Activated CD4-positive, alpha-beta T cell treated with anti-CD3 and anti-CD28 coated beads for 24 hours (primary cell): ENCODE measurements around the gene ST14.
"Not testable (repeated sequence)": the region's sequence is repeated elsewhere in the genome, so short reads cannot be mapped to it uniquely, and the experiment has no call there.

Experiments
- DNase-seq, 2 donors: peaks; one replicate each; pipeline ENCODE4 v3.0.0-alpha.2; 2020; ENCODE audit warnings: low read depth in 2 of 2

ST14 gene

DNA sequence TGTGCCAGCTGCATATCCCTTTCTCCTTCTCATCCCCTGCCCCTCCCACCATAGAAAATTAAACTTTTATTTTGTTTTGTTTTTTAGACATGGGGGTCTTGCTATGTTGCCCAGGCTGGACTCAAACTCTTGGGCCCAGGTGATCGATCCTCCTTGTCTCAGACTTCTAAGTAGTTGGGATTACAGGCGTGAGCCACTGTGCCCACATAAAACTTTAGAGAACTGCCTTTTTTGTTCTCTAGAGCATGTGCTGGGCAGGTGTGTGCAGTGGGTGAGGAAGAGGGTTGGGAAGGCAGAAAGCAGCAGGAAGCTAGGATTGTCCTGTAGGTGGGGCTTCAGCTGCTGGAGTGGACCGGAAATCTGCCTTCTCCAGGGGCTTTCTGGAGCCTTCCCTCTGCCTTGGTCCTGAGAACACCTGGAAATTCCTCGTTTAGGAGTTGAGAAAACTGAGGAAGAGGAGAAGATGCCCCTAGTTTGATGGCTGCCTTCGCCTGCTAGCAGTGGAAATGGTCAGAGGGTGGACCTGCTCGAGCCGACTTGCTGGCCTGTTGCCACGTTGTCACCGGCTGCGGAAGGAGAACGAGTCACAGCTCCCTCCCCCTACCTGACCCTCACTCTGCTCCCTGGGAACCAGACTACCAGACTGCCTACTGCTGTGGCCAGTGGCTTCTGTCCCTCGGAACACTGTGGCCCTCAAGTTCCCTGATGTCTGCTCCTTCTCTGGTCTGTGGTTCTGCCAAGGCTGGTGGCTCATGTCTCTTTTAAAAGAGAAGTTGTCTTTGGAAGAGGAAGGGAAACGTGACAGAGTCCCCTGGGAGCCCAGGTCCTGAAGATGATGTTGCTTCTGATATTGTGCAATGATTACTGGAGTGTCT lies 4.0 kb downstream of the ST14 start:
- DNase-seq, result no peak

DNA sequence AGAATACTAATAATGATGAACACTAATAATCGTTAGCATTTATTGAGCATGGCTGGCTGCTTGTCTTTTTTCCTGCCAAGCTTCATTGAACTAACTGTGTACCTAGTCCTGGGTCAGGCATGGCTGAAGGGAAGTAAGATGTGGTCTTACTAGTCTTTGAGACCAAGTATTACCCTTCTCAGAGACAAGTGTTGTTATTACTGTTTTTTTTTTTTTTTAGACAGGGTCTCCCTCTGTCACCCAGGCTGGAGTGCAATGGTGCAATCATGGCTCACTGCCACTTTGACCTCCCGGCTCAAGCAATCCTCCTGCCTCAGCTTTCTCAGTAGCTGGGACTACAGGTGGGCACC lies 4.6 kb downstream of the ST14 start:
- DNase-seq, result no peak

DNA sequence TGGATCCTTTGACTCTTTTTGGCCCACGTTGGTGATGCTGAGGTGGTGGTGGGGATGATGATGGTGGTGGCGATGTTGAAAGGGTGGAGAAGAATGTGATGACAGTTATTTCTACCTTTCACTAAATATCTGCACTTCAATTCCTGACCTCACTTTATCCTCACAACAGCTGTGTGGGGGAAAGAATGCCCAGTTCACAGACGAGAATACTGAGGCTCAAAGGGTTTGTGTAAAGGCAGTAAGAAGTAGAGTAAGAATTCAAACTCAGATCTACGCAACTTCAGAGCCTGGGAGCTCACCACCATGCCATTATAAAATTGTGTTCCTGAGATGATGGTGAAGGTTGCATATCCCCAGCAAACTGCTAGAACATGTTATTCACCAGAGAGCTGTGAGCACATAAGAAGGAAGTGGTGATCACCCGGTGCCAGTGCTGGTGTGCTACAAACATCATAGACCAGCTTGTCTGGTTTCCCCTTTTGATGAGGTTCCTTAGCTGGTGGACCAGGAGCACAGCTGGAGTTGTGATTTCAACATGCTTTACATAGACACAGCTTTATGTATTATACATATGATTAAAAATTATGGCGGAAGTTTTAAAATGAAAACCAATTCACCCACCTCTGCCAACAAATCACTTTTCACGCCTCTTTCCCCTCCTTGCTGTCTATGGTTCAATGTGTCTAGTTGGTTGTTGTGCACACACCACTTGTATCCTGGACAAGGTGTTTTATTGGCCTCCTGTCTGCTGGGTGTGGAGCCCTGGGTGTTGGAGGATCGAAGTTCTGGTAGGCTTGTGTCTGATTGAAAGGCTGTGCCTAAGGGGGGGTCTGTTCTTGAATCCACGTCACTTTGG lies 6.2 kb downstream of the ST14 start:
- no peak for DNase-seq

DNA sequence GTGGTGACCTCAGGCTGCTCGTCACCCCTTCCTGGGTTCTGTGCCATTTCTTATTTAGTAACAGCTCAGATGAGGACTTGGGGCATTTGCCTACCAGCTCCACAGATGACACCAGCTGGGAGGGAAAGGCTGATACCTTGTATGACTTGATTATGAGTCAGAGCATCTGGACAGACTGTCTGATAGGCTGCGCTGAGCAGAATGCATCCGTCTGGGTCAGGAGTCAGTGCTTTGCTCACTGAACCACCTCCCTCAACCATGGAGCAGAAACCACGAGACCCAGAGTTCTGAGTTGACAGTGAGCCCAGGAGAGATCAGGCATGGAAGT lies 6.8 kb downstream of the ST14 start:
- no peak for DNase-seq

DNA sequence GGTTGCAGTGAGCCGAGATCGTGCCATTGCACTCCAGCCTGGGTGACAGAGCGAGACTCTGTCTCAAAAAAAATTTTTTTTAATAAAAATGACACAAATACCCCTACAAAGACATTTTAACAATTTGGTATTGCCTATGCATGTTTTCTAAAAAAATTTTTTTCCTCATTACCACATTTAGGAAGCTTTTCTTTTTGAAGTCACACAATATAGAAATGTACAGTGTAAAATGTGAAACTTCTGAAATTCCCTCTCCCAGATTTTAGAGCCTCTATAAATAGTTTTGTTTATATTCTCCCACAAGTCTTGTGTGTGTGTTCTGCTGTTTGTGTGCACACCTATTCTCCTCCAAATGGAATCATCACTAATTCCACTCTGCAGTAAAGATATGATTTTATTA lies 7.6 kb downstream of the ST14 start:
- DNase-seq, result no peak

DNA sequence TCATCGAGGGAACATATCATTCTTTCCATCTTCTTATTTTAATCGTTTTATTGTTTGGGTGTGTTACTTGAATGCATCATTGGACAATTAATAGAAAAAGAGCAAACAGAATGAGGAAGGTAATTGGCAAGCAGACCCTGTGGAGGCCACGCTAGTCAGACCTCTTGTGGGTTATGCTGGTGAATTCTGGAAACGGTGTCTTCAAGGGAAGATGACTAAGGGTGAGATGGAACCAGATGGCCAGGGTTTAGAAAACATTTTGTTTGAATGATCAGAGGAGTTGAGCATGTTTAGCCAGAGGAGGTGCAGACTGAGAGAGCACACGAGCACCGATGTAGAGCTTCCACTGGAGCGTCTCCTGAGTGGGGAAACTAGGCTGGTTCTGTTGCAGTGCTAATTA lies 8.5 kb downstream of the ST14 start:
- DNase-seq, result no peak

DNA sequence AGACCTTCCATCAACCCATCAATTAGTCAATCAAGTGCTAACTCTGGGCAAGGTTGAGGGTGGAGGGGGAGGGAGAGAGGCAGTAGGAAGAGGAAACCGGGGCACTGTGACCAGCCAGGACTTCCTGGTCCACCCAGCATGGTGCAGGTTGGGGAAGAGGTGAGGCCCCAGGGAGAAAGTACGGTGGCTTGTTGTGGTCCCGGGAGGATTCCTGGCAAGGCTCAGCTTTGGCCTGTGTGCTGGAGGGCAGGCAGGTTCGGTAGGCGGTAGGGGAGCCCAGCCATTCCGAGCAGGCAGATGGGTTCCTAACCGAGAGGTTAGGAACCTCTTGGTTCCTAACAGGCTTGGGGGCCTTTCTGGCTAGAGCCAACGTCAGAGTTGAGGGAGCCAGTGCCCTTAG lies 10.8 kb downstream of the ST14 start:
- DNase-seq, result no peak

DNA sequence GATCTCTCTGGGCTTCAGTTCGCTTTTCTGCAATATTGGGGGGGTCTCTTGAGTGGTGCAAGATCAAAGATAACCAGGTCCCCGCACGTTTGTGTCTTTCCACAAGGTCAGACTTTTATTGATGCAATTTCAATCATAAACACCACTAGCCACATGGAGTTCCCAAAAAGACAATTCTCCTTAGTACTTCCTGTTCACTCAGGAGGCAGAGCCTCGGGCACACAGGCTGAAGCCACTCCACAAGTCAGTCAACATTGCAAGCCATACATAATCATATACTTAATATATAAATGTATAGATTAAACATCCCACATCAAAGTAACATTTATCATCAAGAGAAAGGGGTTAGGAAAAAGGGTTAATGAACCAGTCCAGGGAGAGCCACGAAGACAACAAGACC lies 12.0 kb downstream of the ST14 start:
- no peak for DNase-seq

DNA sequence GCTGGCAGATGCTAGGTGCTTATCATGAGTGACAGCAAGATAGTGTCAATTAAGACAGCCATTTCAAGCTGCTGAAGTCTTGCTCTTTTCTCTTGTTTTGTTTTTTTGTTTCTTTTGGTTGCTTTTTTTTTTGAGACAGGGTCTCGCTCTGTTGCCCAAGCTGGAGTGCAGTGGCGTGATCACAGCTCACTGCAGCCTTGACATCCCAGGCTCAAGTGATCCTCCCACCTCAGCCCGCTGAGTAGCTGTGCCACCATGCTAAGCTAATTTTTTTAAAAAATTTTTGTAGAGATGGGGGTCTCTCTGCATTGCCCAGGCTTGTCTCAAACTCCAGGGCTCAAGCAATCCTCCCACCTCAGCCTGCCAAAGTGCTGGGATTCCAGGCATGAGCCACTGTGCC lies 12.4 kb downstream of the ST14 start:
- not testable (repeated sequence) for DNase-seq

DNA sequence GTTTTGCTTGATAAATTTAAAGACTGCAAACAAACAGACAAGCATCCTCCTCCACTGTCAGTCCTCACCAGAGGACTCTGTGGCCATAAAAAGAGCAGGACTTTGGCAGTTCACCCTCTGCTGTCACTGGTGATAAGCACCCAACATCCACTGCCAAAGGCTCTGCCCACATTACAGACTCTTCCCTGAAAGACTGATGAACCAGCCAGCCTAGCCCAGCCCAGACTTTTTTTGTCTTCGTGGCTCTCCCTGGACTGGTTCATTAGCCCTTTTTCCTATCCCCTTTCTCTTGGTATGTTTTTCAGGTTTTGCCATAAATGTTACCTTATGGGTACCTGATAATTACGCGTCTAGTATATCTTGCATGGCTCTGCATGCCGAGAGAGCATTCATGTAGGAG lies 15.1 kb downstream of the ST14 start:
- no peak for DNase-seq

DNA sequence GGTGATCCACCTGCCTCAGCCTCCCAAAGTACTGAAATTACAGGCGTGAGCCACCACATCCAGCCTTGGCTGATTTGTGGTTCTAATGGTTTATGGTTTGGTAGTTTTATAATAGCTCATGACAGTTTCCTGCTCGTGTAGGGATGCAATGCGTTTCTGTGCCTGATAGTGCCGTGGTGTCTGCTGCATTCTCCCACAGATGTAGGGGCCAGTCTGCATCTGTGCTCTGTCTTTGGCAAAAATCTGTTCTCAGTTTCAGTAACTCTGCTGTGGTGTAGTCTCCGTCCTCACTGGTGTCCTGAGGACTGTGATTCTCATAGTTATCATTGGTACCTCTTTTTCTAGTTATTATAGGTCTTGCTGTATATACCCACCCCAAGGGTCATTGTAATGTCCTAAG lies 16.3 kb downstream of the ST14 start:
- no peak for DNase-seq

DNA sequence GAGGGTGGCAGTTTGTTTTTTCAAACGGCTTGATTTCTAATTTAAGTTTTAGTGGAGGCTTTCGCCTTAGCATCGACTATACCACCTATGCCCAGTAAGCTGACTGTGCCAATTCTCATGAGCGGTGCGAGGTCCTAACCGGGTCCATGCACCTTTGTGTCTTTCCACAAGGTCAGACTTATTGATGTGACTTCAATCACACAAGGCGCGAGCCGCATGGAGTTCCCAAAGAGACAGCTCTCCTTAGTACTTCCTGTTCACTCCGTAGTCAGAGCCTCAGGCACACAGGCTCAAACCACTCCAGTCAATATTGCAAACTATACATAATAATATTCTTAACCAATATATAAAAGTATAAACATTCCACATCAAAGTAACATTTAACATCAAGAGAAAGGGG lies 18.2 kb downstream of the ST14 start:
- no peak for DNase-seq

DNA sequence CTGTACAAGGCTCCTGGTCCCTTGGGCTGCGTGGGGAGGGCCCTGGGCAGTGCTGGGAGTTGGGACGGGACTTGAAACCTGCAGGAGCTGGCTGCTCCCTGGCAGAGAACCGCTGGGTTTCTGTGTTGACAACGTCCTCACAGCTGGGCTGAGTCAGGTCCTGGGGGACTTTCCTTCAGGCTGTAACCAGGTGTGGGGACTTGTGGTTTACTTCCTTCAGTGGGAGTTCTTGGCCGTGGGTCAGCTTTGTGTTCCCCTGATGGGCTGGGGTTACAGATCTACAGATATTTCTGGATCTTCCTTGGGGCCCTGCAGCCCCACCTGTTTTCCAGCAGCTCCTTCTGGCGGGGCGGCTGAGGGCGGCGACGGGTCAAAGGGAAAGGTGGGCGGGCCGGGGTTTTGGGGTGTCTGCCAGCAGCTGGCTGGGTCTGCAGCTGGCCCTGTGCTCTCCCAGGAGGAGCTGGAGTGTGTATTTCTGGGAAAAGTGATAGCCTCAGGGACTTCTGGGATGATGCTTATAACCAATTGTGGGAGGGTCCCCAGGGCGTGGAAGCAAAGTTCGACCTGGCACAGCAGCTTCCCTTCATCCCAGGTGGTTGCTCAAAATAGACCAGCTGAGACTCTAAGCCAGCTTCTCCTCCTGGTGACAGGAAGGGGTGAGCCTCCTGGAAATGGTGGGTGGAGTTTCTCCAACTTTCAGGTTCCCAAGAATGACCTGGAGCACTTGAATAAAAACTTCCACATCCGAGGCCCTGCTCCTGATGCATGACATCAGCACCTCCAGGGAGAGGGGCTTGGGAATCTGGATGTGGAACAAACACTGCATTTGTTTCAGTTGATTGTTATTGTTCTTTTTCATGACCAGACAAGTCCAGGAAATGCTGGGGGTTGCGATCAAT lies 19.1 kb downstream of the ST14 start:
- no peak for DNase-seq

DNA sequence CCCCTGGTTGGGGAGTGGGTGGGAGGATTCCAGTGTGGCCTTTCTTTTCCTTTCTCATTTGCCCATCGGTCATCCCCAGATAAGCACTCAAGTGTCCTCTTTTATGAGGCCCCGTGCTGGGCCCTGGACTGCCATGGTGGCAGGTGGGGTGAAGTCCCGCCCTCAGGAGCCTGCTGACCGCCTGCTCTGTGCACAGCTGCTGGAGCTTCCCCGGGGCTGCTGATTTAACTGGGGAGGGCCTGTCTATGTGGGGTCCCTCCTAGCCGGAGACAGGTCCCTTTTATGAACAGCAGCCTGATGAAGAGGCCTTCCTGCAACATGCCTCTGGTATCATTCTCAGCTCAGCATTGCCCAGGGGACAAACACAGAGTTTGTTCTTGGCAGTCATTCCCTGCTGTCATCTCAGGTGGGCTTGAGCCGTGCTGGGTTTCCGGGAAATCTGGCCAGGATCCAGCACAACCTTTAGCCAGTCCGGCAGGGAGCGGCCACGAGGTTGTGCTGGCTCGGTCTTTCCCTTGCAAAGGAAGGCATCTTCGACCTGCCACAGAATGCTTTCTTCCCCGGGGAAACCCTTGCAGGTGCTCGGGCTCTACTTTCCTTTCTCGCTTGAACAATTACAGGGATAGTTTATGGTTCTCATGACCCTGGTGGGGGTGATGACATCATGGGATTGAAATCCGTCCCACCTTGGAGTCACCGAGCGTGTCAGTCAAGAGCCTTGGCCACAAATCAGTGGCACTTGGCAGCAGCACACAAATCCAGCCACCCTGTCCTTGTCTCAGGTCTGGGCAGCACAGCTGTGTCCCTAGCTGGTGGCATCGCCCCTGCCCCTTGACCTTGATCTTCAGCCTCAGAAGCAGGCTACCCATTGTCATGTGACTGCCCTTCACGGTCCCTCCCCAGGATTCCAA lies 20.1 kb downstream of the ST14 start:
- DNase-seq, result no peak

DNA sequence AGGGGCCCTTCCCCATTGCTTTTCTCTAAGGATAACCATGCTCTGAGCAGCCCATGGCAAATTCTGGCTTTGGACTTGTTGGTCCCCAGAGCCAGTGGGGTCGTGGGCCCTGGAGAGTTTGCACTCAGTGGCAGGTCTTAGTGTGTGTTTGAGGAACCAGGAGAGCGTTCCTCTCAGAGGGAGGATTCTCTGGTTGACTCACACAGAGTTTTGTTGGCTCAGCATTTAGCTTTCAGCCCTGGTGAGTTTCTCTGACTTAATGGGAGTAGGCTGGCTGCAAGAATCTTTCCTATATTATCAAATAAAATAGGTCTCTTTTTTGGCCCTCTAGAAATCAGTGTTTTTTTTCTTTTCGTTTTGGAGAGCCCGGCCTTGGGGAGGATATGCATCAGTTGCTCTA lies 20.9 kb downstream of the ST14 start:
- DNase-seq, result no peak

DNA sequence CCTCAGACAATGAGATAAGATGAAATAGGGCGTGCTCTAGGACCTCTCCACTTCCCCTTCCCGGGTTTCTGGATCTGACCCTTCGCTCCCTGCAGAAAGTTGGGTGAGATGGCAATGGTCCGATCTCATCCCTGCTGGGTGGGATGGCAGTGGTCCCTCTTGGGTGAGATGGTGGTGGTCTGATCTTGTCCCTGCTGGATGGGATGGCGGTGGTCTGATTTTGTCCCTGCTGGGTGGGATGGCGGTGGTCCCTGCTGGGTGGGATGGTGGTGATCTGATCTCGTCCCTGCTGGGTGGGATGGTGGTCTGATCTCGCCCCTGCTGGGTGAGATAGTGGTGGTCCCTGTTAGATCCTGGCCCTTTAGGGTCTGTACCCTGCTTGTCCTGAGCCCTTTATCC lies 21.3 kb downstream of the ST14 start:
- DNase-seq, result no peak

DNA sequence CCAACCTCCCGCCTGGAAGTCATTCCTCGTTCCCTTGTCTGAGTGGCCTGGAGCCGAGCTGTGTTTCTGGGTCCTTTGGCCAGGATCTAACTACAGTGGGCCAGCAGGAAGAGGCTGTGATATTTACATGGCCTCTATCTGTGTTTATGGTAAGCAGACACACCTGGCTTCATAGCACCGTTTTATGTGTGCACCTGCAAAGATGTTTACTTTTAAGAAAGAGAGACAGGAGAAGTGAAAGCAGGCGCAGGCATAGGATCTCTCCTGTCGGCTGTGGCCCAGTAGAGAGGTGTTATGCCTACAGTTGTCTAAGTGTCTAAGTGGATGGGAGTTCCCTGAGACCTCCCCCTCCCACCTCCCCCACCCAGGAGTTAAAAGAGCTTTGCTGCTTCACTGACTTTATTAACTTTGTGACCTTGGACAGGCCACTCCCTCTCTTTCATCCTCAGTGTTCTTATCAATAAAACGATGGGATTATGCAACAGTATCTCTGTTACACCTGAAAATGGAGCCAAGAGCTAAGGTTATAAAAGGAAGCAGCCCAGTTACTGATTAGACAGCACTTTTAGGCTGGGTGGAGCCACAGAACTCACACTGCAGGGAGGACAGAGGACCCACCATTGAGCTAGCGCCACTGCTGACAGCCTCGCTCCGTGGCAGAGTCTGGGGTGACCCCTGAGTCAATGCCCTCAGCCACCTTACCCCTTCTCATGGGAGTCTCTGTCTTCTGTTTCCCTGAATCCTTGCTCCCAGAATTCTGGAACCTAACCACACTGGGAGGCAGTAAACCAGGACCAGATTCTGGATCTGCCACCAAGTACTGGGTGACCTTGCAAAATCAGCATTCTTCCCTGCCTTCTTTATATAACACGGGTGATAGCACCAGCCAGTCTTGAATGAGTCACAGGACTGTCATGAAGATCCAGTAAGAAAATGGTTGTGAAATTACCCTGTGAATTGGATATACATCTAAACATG lies 22.0 kb downstream of the ST14 start:
- DNase-seq, result no peak

DNA sequence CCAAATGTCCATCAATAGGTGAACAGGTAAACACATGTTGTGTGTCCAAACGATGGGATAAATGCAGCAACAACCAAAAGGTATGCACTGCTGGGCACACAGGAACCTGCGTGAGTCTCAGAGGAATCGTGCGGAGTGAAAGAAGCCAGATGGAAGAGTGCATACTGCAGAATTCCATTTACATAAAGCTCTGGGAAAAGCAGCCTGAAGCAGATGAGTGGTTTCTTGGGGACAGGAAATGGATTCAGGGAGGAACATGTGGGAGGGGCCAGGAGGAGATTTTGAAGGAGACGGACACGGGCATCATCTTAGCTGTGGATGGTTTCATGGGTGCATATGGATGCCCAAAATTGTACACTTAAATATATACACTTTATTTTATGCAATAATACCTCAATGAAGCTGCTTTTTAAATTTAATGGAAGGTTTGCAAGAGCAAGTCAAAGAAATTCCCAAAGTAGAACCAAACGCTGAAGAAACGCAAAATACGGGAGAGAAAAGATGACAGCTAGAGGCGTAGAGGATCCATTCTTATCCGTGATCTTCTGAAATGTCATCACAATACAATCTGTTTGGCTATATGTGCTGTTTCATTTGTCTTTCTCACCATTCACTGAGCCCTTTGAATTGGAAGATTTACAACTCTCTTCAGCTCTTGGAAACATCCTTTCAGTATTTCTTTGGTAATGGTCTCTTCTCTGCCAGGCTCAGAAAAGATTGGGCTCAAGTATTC lies 24.5 kb downstream of the ST14 start:
- DNase-seq, result no peak

DNA sequence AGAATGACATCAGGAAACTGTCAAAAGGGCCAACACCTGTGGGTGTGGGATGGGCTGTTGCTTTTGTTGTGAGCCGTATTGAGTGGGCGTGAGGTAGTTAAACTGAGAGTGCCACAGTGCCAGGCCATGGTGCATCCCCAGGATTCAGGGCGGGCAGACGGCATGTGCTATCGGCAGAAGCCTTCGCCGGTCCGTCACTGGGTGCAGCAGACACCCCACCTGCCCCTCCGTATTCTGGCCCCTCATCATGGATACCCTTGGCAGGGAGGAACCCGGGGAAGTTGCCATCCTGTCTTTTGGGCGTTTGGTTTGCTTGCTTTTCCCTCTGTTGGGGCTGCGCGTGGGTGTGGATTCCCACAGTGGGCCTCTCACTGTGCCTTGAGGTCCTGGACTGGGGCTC lies 27.5 kb downstream of the ST14 start:
- no peak for DNase-seq
